D721Med (cell line): ENCODE data around the gene CCNQ.

Source experiments
- DNase-seq: peaks from one replicate; pipeline ENCODE4 v3.0.0; 2011; ENCODE audit warnings: low spot score; ENCODE audit not compliant: insufficient read length
- FAIRE-seq: peaks from 2 replicates; lab custom pipeline; 2011; peaks lifted over from hg19 to GRCh38; lab: Jason Lieb, UNC
- TF ChIP-seq, protein P1 (sequence below): IDR thresholded peaks from 2 replicates; pipeline ENCODE4 v1.5.1; 2012; ENCODE audit warnings: mild to moderate bottlenecking, control low read depth; ENCODE audit not compliant: insufficient read depth; ENCODE audit errors: missing control alignments

Gene CCNQ

DNA sequence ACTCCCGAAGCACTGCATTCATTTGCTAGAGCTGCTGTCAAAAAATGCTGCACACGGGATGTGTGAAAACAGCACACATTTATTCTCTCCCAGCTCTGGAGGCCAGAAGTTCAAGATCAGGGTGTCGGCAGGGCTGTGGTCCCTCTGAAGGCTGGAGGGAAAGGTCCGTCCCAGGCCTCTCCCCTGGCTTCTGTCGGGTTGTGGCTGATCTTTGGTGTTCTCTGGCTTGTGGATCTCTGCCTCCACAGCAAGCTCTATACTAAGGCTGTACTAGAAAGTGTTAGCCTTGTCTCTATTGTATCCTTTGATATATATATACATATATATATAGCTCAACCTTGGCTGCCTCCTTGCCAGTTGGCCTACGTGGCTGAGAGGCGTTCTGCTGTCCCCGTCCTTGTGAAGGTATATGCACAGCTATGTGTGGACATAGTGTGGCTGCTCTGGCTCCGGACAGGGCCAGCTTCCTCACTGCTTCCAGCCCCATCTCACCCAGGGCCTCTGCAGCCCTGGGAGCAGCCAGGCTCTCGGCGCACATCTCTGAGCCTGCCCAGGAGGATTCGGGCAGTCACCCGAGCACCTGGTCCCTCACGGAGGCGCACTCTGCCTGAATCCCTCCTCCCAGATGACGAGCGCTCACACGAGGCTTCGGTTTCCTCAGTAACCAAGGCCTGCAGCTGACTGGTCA, 33.1 kb upstream of the CCNQ start:
- no peak for FAIRE-seq
- no peak for DNase-seq
- TF ChIP-seq, protein P1, sequence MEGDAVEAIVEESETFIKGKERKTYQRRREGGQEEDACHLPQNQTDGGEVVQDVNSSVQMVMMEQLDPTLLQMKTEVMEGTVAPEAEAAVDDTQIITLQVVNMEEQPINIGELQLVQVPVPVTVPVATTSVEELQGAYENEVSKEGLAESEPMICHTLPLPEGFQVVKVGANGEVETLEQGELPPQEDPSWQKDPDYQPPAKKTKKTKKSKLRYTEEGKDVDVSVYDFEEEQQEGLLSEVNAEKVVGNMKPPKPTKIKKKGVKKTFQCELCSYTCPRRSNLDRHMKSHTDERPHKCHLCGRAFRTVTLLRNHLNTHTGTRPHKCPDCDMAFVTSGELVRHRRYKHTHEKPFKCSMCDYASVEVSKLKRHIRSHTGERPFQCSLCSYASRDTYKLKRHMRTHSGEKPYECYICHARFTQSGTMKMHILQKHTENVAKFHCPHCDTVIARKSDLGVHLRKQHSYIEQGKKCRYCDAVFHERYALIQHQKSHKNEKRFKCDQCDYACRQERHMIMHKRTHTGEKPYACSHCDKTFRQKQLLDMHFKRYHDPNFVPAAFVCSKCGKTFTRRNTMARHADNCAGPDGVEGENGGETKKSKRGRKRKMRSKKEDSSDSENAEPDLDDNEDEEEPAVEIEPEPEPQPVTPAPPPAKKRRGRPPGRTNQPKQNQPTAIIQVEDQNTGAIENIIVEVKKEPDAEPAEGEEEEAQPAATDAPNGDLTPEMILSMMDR, result no peak

DNA sequence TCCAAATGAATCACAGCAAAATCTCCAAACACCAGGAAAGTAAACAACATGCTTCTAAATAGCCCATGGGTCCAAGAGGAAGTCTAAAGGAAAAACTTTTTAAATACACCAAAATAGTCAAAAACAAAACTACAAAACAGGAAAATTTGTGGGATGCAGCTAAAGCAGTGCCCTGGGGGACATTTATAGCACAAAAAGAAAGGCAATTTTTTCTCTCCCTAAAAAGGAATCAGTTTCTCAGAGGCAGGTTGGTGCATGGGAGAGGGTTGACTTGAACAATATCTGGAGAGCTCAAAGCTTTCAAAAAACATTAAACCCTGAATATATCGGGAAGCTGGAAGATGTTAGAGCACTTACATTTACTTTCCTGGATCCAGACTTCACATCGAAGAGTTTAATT, 32.4 kb upstream of the CCNQ start:
- FAIRE-seq, result no peak
- TF ChIP-seq, protein P1, result no peak
- no peak for DNase-seq

DNA sequence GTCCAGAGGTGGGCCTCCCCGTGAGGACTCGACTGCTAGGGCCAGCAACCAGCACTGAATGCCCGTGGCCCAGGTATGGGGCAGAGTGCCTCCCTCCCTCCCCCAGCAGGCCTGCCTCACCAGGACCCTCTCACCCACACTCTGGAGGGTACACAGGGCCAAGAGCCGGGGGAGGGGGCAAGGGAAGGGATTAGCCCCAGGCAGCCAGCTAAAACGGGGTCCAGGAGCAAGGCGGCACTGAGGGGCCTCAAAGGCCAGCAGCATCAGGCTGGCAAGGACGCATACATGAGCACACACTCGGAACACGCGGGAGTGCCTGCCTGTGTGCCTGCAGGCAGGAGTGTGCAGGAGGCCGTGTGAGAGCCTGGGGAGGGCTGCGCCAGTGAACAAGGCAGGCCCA, 29.7 kb upstream of the CCNQ start:
- no peak for FAIRE-seq
- TF ChIP-seq, protein P1, result no peak
- DNase-seq, result no peak

DNA sequence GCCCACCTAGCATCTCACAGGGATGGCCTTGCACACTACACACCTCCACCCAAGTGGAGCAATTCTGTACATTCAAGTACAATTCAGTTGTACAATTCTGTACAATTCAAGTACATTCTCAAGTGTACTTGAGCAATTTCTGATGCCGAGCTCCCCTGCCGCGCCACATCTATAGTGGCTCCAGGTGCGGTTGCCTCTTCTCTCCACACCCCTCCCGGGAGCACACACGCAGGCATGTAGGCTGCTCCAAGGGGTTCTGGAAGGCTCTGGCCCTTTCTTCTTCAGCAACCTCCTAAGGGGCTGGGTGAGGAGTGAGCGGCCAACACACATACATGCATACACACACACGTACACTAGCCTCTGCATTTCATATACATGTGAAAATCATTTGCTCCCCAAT, 29.2 kb upstream of the CCNQ start:
- no peak for DNase-seq
- FAIRE-seq, result no peak
- TF ChIP-seq, protein P1, result no peak

DNA sequence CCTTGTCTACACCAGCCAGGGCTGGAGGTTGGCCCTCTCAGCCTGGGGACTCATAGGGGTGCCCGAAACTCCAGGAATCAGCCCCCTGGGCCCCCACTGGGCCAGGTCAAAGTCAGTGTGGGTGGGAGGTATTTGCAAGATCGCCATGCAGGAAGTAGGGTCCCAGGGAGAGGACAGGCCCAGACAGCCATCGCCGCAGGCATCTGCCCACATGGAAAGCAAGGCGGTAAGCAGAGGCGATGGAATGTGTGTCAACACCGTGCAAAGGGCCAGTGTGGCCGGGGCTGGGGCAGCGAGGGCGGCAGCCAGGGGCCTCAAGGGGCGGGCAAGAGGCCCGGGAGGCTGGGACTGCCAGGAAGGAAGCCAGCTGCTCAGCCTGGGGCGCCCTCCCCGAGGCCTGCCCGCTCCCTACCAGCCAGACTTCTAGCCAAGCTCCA, 28.8 kb upstream of the CCNQ start:
- DNase-seq (no peak), FAIRE-seq (no peak)
- TF ChIP-seq, protein P1, result no peak

DNA sequence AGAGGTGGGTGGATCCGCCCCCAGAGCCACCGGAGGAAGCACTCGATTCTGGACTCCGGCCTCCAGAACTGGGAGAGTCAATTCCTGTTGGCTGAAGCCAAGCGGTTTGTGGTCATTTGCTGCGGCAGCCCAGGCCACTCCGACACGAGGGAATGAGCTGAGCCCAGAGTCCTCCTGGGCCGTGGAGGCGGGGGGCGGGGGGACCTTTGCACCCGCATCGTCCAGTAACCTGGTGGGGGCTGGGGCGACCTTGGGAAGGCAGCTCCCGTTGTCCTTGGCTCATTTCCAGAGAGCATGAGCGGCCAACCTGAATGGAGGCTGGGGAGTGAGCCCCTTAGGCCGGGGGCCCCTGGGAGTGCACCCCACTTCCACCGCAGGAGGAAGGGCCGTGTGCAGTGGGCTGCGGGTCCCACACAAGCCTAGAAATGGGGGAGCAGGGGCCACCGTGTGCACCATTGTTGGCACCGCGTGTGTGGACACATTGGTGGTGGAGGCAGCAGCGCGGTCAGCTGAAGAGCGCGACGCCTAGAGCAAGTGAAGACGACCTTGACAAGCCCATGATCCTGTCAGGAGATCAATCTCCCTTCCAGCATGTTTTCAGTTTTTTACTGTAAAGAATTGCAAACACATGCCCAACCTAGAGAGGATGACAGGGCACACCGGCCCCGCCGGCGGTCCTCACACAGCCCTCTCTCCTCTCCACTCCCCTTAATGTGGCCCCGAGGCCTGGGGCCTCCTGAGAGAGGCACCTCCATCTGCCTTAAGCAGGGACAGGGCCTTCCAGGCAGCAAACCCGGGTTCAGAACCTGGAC, 28.1 kb upstream of the CCNQ start:
- TF ChIP-seq, protein P1, result no peak
- FAIRE-seq (no peak), DNase-seq (no peak)
